ENCODE measurements around the gene ECSCR. TPM values are rescaled to one million over a fixed set of nuclear protein-coding genes. Genes with fewer than 3 reads are reported as not detected.

ECSCR gene
- total RNA-seq, 2 experiments from 2014 or later = not detected

DNA sequence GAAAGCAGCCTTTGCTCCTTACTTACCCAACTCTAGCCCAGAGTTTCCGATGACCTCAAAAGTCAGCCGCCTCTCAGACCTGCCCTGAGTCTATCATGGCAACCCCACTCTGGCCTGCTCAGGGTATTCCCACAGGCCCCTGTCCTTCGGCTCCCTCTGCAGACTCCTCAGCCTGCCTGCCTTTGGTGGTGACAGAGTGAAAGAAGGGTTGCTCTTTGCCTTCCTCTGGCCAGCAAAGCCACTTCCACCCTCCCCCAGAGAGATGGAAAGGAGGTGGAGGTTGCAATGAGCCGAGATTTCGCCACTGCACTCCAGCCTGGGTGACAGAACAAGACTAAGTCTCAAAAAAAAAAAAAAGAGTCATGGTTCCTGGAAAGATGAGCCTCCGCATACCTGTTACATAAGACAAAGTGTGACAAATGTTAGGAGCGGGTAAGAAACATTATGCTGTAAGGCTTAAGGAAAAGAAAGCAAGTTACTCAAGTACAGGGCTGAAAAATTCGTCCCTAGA lies 5.9 kb upstream of the ECSCR start:
- Mint-ChIP-seq H3K27ac (peak overlapping the region; percentile 92), H3K36me3 (ENCODE audit: low read depth) (no peaks in the 10 kb centered on the region), H3K27me3 (no peaks in the 10 kb centered on the region), H3K4me3 (peak overlapping the region; percentile 59), H3K4me1 (ENCODE audit: low read depth) (peaks cover 54% of the 10 kb centered on the region), H3K9me3 (no peaks in the 10 kb centered on the region)
- Histone ChIP-seq H3K27ac (ENCODE audit: low read depth in 1 of 2, low read length in 2 of 2) (no peak overlapping the region), H3K4me3 (ENCODE audit: low read length) (no peak overlapping the region), H3K27me3 (ENCODE audit: control insufficient read depth in 1 of 2, insufficient read depth in 2 of 2, low read length in 2 of 2) (no peaks in the 10 kb centered on the region), H3K9me3 (ENCODE audit: control insufficient read depth in 1 of 2, insufficient read depth in 1 of 2, low read length in 2 of 2) (no peaks in the 10 kb centered on the region), H3K4me1 (ENCODE audit: insufficient read depth, low read length) (peaks cover 61% of the 10 kb centered on the region), H3K36me3 (ENCODE audit: insufficient read depth, low read length) (no peaks in the 10 kb centered on the region)
- ChIA-PET CTCF (interaction anchor here (0.6 to 0.8 kb wide), 2 partner anchors 11 to 46 kb away, joined by 3 to 4 read pairs; no protein-coding TSS in a partner anchor), POLR2A (interaction anchor here (0.6 to 3.6 kb wide), 2 partner anchors 13 to 1031 kb away, joined by 3 to 42 read pairs; partner anchors contain the start of gene STING1)
- ATAC-seq (ENCODE audit: poor library complexity) (no peak), DNase-seq (peak in 1 of 14 experiments; percentile 51)
- intact Hi-C loops (cut with DNase I, micrococcal nuclease) = no loop called here
- TF ChIP-seq, protein P1, sequence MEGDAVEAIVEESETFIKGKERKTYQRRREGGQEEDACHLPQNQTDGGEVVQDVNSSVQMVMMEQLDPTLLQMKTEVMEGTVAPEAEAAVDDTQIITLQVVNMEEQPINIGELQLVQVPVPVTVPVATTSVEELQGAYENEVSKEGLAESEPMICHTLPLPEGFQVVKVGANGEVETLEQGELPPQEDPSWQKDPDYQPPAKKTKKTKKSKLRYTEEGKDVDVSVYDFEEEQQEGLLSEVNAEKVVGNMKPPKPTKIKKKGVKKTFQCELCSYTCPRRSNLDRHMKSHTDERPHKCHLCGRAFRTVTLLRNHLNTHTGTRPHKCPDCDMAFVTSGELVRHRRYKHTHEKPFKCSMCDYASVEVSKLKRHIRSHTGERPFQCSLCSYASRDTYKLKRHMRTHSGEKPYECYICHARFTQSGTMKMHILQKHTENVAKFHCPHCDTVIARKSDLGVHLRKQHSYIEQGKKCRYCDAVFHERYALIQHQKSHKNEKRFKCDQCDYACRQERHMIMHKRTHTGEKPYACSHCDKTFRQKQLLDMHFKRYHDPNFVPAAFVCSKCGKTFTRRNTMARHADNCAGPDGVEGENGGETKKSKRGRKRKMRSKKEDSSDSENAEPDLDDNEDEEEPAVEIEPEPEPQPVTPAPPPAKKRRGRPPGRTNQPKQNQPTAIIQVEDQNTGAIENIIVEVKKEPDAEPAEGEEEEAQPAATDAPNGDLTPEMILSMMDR (IDR thresholded peaks at IDR 0.05) = no peak

DNA sequence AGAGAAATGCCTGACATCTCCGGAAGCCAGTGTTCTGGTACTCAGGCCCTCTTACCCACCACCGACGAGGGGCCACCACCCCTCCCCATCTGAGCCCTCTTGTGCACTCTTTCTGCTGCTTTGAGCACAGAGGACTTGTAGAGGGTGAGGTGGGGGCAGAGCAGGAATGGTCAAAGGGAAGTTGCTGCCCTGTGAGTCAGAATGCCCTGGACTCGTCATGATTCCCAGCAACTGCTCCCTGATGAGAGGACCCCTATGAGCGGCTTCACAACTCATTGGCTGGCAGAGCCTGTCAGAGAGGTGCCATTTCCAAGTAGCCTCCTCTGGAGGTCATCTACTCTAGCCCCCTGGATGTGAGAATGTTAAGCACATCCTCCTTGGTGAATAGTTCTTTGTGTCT lies 845 bp downstream of the ECSCR start:
- Histone ChIP-seq H3K4me3 (ENCODE audit: low read length) (no peak overlapping the region), H3K9me3 (ENCODE audit: control insufficient read depth in 1 of 2, insufficient read depth in 1 of 2, low read length in 2 of 2) (no peaks in the 10 kb centered on the region), H3K36me3 (ENCODE audit: insufficient read depth, low read length) (no peaks in the 10 kb centered on the region), H3K27ac (ENCODE audit: low read depth in 1 of 2, low read length in 2 of 2) (no peak overlapping the region), H3K4me1 (ENCODE audit: insufficient read depth, low read length) (peaks cover 57% of the 10 kb centered on the region), H3K27me3 (ENCODE audit: control insufficient read depth in 1 of 2, insufficient read depth in 2 of 2, low read length in 2 of 2) (no peaks in the 10 kb centered on the region)
- no peak for ATAC-seq (ENCODE audit: poor library complexity)
- H3K27ac Mint-ChIP-seq = peak overlapping the region; percentile 89
- POLR2A ChIA-PET = no interaction called here
- H3K4me1 Mint-ChIP-seq (ENCODE audit: low read depth) = peaks cover 51% of the 10 kb centered on the region
- CTCF ChIA-PET = no interaction called here
- no peak overlapping the region for H3K4me3 Mint-ChIP-seq
- no peaks in the 10 kb centered on the region for H3K9me3 Mint-ChIP-seq
- no peaks in the 10 kb centered on the region for H3K36me3 Mint-ChIP-seq (ENCODE audit: low read depth)
- H3K27me3 Mint-ChIP-seq = no peaks in the 10 kb centered on the region
- no peak for DNase-seq
- intact Hi-C loops (cut with DNase I, micrococcal nuclease) = no loop called here
- TF ChIP-seq, protein P1 (IDR thresholded peaks at IDR 0.05) = no peak

DNA sequence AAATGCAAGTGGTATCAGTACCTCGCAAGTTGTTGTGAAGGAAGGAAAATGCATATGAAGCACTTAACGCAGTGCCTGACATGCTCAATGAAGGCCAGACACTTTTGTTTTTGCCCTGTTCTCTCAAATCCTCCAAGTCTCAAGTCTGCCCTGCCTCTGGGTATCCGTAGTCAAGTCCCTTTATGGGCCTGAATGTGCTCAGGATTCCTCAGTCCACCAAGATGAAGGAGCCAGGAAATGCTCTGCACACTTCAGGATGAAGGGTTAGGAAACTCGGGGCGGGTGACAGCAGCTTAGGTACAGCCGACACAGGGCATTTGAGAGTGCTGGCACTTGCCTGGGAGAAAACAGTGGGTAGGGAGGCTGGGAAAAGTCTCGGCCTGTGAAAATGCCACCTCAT lies 1.4 kb downstream of the ECSCR start:
- ATAC-seq (ENCODE audit: poor library complexity) (no peak), DNase-seq (no peak)
- intact Hi-C loops (cut with DNase I, micrococcal nuclease) = no loop called here
- peaks cover 59% of the 10 kb centered on the region for H3K4me1 ChIP-seq (ENCODE audit: insufficient read depth, low read length)
- no peak overlapping the region for H3K27ac ChIP-seq (ENCODE audit: low read depth in 1 of 2, low read length in 2 of 2)
- no peaks in the 10 kb centered on the region for H3K27me3 ChIP-seq (ENCODE audit: control insufficient read depth in 1 of 2, insufficient read depth in 2 of 2, low read length in 2 of 2)
- H3K9me3 ChIP-seq (ENCODE audit: control insufficient read depth in 1 of 2, insufficient read depth in 1 of 2, low read length in 2 of 2) = no peaks in the 10 kb centered on the region
- CTCF ChIA-PET = no interaction called here
- Mint-ChIP-seq H3K27me3 (no peaks in the 10 kb centered on the region), H3K9me3 (no peaks in the 10 kb centered on the region), H3K4me3 (no peak overlapping the region), H3K4me1 (ENCODE audit: low read depth) (peaks cover 57% of the 10 kb centered on the region), H3K36me3 (ENCODE audit: low read depth) (no peaks in the 10 kb centered on the region), H3K27ac (peak overlapping the region; percentile 89)
- POLR2A ChIA-PET = interaction anchor here (0.6 kb wide), 1 partner anchor 21 kb away, joined by 3 read pairs; the partner anchor contains the start of gene STING1
- H3K36me3 ChIP-seq (ENCODE audit: insufficient read depth, low read length) = no peaks in the 10 kb centered on the region
- TF ChIP-seq, protein P1 (IDR thresholded peaks at IDR 0.05) = no peak
- no peak overlapping the region for H3K4me3 ChIP-seq (ENCODE audit: low read length)

All from CD4-positive, alpha-beta T cell (primary cell).